CD4-positive, alpha-beta T cell treated with Interleukin-12 subunit alpha and Interleukin-12 subunit beta, for 1 hour (primary cell): ENCODE results near the gene LMTK3.

ENCODE experiments used
- DNase-seq: peaks from one replicate; pipeline ENCODE4 v3.0.0-alpha.2; 2020

Gene LMTK3

GRCh38 chr19:48511800-48512503 lies at the start of gene LMTK3:
TSS of gene LMTK3 (minus strand) at chr19:48511835. CDS start at chr19:48511576, 259 bp downstream.
- DNase-seq, result peak; percentile 93

GRCh38 chr19:48561412-48561811 lies 49.8 kb upstream of the LMTK3 start:
- DNase-seq, result no peak

DNA sequence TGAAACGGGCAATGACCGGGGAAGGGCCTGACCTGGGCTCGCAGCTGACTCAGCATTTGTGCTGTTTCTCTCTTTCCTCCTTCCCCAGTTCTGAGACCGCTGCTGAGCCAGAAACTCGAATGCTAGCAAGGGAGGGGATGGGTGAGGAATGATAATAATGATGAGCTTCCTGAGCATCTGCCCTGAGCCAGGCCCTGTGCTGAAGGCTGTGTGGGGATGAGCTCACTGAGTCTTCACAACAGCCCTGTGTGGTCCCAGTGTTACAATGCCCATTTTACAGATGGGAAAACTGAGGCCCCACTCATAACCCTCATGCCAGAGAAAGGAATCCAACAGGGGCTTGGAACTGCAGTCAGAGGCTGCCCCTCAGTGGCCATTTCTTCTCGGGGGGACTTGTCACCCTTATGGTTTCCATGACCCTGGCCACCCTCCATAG lies 48.5 kb upstream of the LMTK3 start:
- peak; percentile 7 for DNase-seq

DNA sequence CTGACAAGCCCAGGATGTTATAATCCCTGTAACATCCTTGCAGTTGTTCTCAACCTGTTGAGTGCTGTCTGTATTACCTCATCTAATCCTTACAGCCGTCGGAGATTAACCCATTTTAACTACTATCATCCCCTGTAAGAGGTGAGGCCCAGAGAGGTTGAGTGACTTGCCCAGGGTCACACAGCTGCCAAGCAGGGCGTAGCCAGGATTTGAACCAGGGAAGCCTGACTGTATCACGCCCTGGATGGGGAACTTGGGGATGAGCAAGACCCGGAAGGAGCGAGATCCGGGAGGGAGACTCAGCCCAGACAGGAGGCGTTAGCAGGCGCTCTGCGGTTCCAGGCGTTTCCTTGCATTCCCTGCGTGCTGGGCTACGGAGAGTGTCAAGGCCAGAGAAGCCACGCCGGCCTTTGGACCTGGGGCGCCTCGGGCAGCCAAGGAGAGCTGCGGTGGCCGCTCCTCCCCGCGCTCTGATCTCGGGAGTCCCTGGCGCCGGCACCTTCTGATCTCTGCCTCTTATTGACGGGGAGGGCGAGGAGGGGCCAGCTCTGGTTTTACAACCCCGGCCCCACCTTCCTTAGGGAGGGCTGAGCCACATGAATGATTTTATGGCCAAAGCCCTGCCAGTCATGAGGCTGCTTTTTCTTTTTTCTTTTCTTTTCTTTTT lies 46.5 kb upstream of the LMTK3 start:
- DNase-seq, result no peak

- DNase-seq, result no peak
These were observed 45.2 kb upstream of the LMTK3 start for GRCh38 chr19:48556825-48557224.

GRCh38 chr19:48556163-48556562 lies 44.5 kb upstream of the LMTK3 start:
- no peak for DNase-seq

DNA sequence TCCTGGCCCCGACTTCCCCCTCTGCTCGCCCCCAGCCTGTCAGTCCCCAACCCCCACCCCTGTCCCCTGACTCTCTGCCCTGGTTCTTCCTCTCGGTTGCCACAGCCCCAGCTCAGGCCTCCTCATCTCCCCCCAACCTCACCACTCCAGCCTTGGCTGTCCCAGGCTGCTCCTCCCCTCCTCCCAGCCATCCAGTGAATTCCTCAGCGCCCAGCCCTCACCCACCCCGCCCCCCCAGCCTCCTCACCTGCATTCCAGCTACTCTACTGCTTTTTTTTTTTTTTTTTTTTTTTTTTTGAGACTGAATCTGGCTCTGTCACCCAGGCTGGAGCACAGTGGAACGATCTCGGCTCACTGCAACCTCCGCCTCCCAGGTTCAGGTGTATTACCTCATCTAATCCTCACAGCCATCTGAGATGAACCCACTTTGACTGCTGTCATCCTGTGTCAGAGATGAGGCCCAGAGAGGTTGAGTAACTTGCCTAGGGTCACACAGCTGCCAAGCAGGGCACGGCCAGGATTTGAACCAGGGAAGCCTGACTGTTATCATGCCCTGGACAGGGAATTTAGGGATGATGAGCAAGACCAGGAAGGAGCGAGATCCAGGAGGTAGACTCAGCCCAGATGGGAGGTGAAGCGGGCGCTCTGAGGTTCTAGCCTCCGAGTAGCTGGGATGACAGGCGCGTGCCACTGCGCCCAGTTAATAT lies 42.9 kb upstream of the LMTK3 start:
- DNase-seq, result no peak

GRCh38 chr19:48553676-48554384 lies 42.2 kb upstream of the LMTK3 start:
- DNase-seq, result no peak

- no peak for DNase-seq
These were observed 41.0 kb upstream of the LMTK3 start for GRCh38 chr19:48552406-48553322.

DNA sequence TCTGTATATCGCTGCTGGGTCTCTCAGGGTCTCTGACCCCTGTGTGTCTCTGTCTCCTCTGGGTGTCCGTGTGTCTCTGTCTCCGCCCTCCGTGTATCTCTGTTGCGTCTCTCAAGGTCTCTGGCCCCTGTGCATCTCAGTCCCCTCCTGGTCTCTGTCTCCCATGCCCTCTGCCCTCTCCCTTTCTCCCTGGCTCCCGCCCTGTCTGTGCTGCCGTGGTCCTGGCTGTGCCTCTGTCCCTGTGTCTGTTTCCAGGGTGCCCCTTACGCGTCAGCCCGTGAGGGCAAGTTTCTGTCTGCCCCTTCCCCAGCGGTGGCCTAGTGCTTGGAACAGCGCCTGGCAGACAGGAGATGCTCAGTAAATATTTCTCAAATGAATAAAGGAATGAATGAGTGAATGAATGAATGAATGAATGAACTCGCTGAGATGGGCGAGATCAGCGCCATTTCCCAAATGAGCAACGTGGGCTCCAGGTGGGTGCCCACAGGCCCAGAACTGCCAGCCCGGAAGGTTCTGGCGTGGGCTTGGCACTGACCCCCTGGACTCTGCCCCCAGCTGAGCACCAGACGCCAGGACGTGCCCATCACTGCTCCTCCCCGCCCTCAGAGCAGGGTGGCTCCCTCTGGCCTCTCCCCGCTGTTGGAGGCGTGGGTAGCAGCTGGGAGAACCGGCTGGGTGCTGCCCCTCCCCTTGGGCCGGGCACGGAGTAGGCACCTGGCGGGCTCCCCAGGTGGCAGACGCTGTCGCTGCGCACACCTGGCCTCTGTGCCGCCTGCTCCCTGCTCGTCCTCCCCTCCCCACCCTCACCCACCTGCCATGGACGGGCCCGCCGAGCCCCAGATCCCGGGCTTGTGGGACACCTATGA lies 40.0 kb upstream of the LMTK3 start, which contains the start of gene SULT2B1:
Gene SULT2B1 (plus strand): TSS at position 736 of the 866 bp plus-strand sequence. CDS start 81 bp downstream, at position 817.
- DNase-seq, result no peak

DNA sequence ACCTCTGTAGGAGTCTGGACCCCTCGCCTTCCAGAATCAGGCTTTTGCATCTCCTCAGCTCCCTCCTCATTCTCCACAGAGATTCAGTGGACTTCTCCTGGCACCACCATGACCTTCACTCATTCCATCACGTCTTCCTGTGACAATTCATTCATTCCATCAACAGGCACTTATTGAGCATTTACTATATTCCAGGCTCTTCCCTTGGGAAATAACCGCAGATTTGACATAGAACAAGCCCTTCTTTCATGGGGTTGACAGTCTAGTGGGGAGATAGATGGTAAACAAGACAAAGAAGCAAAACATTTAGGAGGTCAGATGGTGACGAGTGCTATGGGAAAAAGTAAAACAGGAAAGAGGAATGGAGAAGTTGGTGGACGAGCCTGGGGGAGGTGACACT lies 37.7 kb upstream of the LMTK3 start:
- DNase-seq, result no peak

DNA sequence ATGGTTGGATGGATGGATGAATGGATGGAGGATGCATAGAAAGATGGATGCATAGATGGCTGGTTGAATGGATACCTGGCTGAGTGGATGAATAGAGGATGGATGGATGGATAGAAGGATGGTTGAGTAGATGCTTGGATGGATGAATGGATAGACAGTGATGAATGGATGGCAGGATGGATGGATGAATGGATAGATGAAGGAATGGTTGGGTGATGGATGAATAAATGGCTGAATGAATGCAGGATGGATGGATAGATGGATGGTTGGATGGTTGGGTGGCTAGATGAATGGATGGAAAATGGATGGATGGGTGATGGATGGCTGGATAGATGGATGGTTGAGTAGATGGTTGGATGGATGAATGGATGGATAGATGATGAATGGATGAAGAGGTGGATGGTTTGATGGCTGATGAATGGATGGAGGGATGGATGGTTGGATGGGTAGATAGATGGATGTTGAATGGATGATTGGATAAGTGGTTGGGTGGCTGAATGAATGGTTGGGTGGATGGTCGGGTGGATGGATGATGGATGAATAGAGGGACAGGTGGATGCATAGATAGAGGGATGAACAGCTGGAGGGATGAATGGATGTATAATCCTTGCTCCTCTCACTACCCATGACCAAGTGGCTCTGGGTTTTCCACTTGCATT lies 36.7 kb upstream of the LMTK3 start:
- DNase-seq, result no peak

GRCh38 chr19:48547722-48548121 lies 36.1 kb upstream of the LMTK3 start:
- DNase-seq, result no peak

- DNase-seq, result no peak
These were observed 33.5 kb upstream of the LMTK3 start for GRCh38 chr19:48544856-48545750.

GRCh38 chr19:48543121-48543710 lies 31.6 kb upstream of the LMTK3 start:
- DNase-seq, result no peak

- no peak for DNase-seq
These were observed 30.2 kb upstream of the LMTK3 start for GRCh38 chr19:48541813-48542212.

GRCh38 chr19:48540110-48540509 lies 28.5 kb upstream of the LMTK3 start:
- DNase-seq, result no peak

DNA sequence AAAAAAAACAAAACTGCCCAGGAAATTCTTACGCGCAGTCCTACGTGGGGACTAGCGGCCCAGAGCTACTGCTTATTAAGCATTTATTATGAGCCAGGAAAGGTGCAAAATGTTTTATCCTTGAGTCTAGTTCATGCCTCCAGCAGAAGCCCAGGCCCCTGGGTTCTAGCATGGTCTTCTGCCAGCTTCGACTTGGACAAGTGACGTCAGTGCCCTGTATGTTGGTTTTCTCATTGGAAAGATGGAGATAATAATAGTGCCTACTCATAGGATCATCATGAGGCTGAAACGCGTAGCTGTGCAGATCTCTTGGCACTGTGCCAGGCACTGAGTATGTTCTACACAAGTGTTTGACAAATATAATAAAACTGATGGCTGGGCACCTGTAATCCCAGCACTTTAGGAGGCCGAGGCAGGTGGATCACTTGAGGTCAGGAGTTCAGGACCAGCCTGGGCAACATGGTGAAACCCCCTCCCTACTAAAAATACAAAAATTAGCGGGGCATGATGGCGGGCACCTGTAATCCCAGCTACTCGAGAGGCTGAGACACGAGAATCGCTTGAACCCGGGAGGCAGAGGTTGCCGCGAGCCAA lies 28.0 kb upstream of the LMTK3 start:
- no peak for DNase-seq
